ENCODE results near the gene CLMP.

CLMP gene

GRCh38 chr11:123191939-123192338 is 3.1 kb downstream of the CLMP start:
- no peak for TF ChIP-seq FOXM1 (IDR thresholded peaks at IDR 0.05; ENCODE audit: borderline replicate concordance, low read depth)

- TF ChIP-seq REST (IDR thresholded peaks at IDR 0.05; ENCODE audit: low read depth), result no peak
- no peak for TF ChIP-seq YY1 (IDR thresholded peaks at IDR 0.05; ENCODE audit: low read depth)
- TF ChIP-seq MAX (IDR thresholded peaks at IDR 0.05), result no peak
- TF ChIP-seq USF1 (IDR thresholded peaks at IDR 0.05), result no peak
- TF ChIP-seq EP300 (IDR thresholded peaks at IDR 0.05; ENCODE audit: borderline replicate concordance), result no peak
- no peak for TF ChIP-seq TAF1 (IDR thresholded peaks at IDR 0.05; ENCODE audit: low read depth)
- TF ChIP-seq NFIC (IDR thresholded peaks at IDR 0.05), result no peak
- TF ChIP-seq RAD21 (IDR thresholded peaks at IDR 0.05; ENCODE audit: low read depth), result no peak
- no peak for TF ChIP-seq ZBTB7A (IDR thresholded peaks at IDR 0.05; ENCODE audit: low read depth)
- TF ChIP-seq CEBPB (IDR thresholded peaks at IDR 0.05), result no peak
- TF ChIP-seq EGR1 (IDR thresholded peaks at IDR 0.05), result no peak
- no peak for TF ChIP-seq TCF12 (IDR thresholded peaks at IDR 0.05; ENCODE audit: low read depth)
- no peak for TF ChIP-seq TEAD4 (IDR thresholded peaks at IDR 0.05)
- no peak for TF ChIP-seq CREB1 (IDR thresholded peaks at IDR 0.05; ENCODE audit: low read depth)
- TF ChIP-seq FOXM1 (IDR thresholded peaks at IDR 0.05; ENCODE audit: borderline replicate concordance, low read depth), result no peak
These were observed 4.5 kb downstream of the CLMP start for GRCh38 chr11:123190518-123190917.

GRCh38 chr11:123188508-123189165 is 6.4 kb downstream of the CLMP start:
- TF ChIP-seq ZBTB7A (IDR thresholded peaks at IDR 0.05; ENCODE audit: low read depth) (no peak), MAX (IDR thresholded peaks at IDR 0.05) (no peak), FOXM1 (IDR thresholded peaks at IDR 0.05; ENCODE audit: borderline replicate concordance, low read depth) (no peak), TCF12 (IDR thresholded peaks at IDR 0.05; ENCODE audit: low read depth) (no peak), NFIC (IDR thresholded peaks at IDR 0.05) (no peak), YY1 (IDR thresholded peaks at IDR 0.05; ENCODE audit: low read depth) (no peak), CREB1 (IDR thresholded peaks at IDR 0.05; ENCODE audit: low read depth) (no peak), USF1 (IDR thresholded peaks at IDR 0.05) (no peak), EGR1 (IDR thresholded peaks at IDR 0.05) (no peak), REST (IDR thresholded peaks at IDR 0.05; ENCODE audit: low read depth) (no peak), RAD21 (IDR thresholded peaks at IDR 0.05; ENCODE audit: low read depth) (no peak), EP300 (IDR thresholded peaks at IDR 0.05; ENCODE audit: borderline replicate concordance) (no peak), CEBPB (IDR thresholded peaks at IDR 0.05) (no peak), TAF1 (IDR thresholded peaks at IDR 0.05; ENCODE audit: low read depth) (no peak), TEAD4 (IDR thresholded peaks at IDR 0.05) (no peak)

- TF ChIP-seq MAX (IDR thresholded peaks at IDR 0.05) (no peak), YY1 (IDR thresholded peaks at IDR 0.05; ENCODE audit: low read depth) (no peak), TEAD4 (IDR thresholded peaks at IDR 0.05) (no peak), FOXM1 (IDR thresholded peaks at IDR 0.05; ENCODE audit: borderline replicate concordance, low read depth) (no peak), EP300 (IDR thresholded peaks at IDR 0.05; ENCODE audit: borderline replicate concordance) (no peak), ZBTB7A (IDR thresholded peaks at IDR 0.05; ENCODE audit: low read depth) (no peak), EGR1 (IDR thresholded peaks at IDR 0.05) (no peak)
These were observed 7.2 kb downstream of the CLMP start for GRCh38 chr11:123187665-123188507.

GRCh38 chr11:123187248-123187647 is 7.8 kb downstream of the CLMP start:
- TF ChIP-seq ZBTB7A (IDR thresholded peaks at IDR 0.05; ENCODE audit: low read depth) (no peak), YY1 (IDR thresholded peaks at IDR 0.05; ENCODE audit: low read depth) (no peak), EGR1 (IDR thresholded peaks at IDR 0.05) (no peak)
